ENCODE measurements around the gene IRGM.
"Not testable (repeated sequence)": the region's sequence is repeated elsewhere in the genome, so short reads cannot be mapped to it uniquely, and the experiment has no call there.

Gene IRGM

GRCh38 chr5:150851039-150851438 is 4.7 kb downstream of the IRGM start:
- H3K27ac ChIP-seq: no peak overlapping the region
- DNase-seq (ENCODE audit: low spot score): no peak
- TF ChIP-seq, protein P1, sequence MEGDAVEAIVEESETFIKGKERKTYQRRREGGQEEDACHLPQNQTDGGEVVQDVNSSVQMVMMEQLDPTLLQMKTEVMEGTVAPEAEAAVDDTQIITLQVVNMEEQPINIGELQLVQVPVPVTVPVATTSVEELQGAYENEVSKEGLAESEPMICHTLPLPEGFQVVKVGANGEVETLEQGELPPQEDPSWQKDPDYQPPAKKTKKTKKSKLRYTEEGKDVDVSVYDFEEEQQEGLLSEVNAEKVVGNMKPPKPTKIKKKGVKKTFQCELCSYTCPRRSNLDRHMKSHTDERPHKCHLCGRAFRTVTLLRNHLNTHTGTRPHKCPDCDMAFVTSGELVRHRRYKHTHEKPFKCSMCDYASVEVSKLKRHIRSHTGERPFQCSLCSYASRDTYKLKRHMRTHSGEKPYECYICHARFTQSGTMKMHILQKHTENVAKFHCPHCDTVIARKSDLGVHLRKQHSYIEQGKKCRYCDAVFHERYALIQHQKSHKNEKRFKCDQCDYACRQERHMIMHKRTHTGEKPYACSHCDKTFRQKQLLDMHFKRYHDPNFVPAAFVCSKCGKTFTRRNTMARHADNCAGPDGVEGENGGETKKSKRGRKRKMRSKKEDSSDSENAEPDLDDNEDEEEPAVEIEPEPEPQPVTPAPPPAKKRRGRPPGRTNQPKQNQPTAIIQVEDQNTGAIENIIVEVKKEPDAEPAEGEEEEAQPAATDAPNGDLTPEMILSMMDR (IDR thresholded peaks at IDR 0.05): no peak
- H3K4me3 ChIP-seq: no peak overlapping the region

GRCh38 chr5:150853561-150853960 is 7.2 kb downstream of the IRGM start:
- TF ChIP-seq, protein P1 (IDR thresholded peaks at IDR 0.05): no peak
- no peak overlapping the region for H3K27ac ChIP-seq
- no peak for DNase-seq (ENCODE audit: low spot score)
- no peak overlapping the region for H3K4me3 ChIP-seq

DNA sequence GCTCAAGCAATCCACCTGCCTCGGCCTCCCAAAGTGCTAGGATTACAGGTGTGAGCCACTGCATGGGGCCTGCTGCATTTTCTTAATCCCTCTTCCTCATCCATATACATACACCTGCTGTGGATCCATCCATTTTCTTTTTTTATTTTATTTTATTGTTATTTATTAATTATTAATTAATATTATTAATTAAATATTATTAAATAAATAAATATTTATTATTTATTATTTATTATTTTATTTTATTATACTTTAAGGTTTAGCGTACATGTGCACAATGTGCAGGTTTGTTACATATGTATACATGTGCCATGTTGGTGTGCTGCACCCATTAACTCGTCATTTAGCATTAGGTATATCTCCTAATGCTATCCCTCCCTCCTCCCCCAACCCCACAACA is 10.4 kb downstream of the IRGM start:
- not testable (repeated sequence) for H3K27ac ChIP-seq; DNase-seq (ENCODE audit: low spot score); H3K4me3 ChIP-seq

GRCh38 chr5:150860246-150860821 is 14.0 kb downstream of the IRGM start:
- DNase-seq (ENCODE audit: low spot score): no peak
- TF ChIP-seq, protein P1 (IDR thresholded peaks at IDR 0.05): no peak
- Histone ChIP-seq H3K27ac (no peak overlapping the region), H3K4me3 (no peak overlapping the region)

DNA sequence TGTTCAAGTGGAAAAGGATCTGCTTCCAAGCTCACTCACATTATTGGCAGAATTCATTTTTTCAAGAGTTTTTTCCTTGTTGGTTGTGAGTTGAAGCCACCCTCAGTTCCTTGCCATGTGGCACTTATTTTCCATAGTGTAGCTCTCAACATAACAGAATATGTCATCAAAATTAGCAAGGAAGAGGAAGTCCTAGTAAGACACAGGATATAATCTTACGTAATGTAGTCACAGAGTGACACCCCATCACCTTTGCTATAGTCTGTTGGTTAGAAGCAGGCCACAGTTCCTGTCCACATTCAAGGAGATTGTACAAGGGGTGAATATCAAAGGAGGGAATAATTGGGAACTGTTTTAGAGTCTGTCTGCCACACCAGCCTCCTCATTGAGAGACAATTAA is 15.7 kb downstream of the IRGM start:
- H3K27ac ChIP-seq: no peak overlapping the region
- no peak for DNase-seq (ENCODE audit: low spot score)
- TF ChIP-seq, protein P1 (IDR thresholded peaks at IDR 0.05): no peak
- no peak overlapping the region for H3K4me3 ChIP-seq

GRCh38 chr5:150879358-150879757 is 33.0 kb downstream of the IRGM start:
- DNase-seq (ENCODE audit: low spot score): no peak
- H3K27ac ChIP-seq: no peak overlapping the region
- TF ChIP-seq, protein P1 (IDR thresholded peaks at IDR 0.05): no peak
- H3K4me3 ChIP-seq: no peak overlapping the region

GRCh38 chr5:150895431-150896428 is 49.4 kb downstream of the IRGM start:
- Histone ChIP-seq H3K27ac (no peak overlapping the region), H3K4me3 (no peak overlapping the region)
- DNase-seq (ENCODE audit: low spot score): no peak
- TF ChIP-seq, protein P1 (IDR thresholded peaks at IDR 0.05): no peak
